HepG2 (cell line): Measurements from ENCODE around the gene CFAP61. TPM values are rescaled to one million over a fixed set of nuclear protein-coding genes. Genes with fewer than 3 reads are reported as not detected.
A peak's percentile ranks its signal among the peaks of the same experiment; 100 is the strongest.

ENCODE experiments used
- CSRNP2 ChIP-seq: sonication (generic); formaldehyde crosslinking; conservative IDR thresholded peaks from 2 replicates; pipeline ENCODE4 v1.8.0; 2022; ENCODE audit warnings: low read depth, missing genetic modification reagents
- DNMT1 ChIP-seq: sonication (generic); formaldehyde crosslinking; IDR thresholded peaks from 2 replicates; pipeline ENCODE4 v1.5.1; 2020; ENCODE audit warnings: mild to moderate bottlenecking, missing genetic modification reagents
- GATAD1 ChIP-seq: IDR thresholded peaks from 2 replicates; pipeline ENCODE4 v1.6.1; 2016; ENCODE audit warnings: missing genetic modification reagents, missing compliant biosample characterization
- GFI1 ChIP-seq: sonication (generic); formaldehyde crosslinking; IDR thresholded peaks from 2 replicates; pipeline ENCODE4 v1.5.0; 2020; ENCODE audit warnings: missing genetic modification reagents, mild to moderate bottlenecking, borderline replicate concordance
- IRF2 ChIP-seq: IDR thresholded peaks from 2 replicates; pipeline ENCODE4 v1.6.1; 2018; ENCODE audit warnings: missing genetic modification reagents, missing compliant biosample characterization
- KAT7 ChIP-seq: IDR thresholded peaks from 2 replicates; pipeline ENCODE4 v1.6.1; 2018; ENCODE audit warnings: borderline replicate concordance, missing compliant biosample characterization
- NFIB ChIP-seq: sonication (generic); formaldehyde crosslinking; IDR thresholded peaks from 2 replicates; pipeline ENCODE4 v1.9.0; 2021; ENCODE audit warnings: missing genetic modification reagents, mild to moderate bottlenecking, borderline replicate concordance
- NR2F2 ChIP-seq: IDR thresholded peaks from 2 replicates; pipeline ENCODE4 v1.6.1; 2012; ENCODE audit warnings: low read depth, inconsistent platforms, borderline replicate concordance
- RARA ChIP-seq: IDR thresholded peaks from 2 replicates; pipeline ENCODE4 v1.6.1; 2016; ENCODE audit warnings: missing genetic modification reagents, missing compliant biosample characterization
- RNF2 ChIP-seq: fragments of 450-650 bp; conservative IDR thresholded peaks from 2 replicates; pipeline ENCODE4 v1.6.1; 2016; ENCODE audit warnings: low read depth
- SALL2 ChIP-seq: sonication (generic); formaldehyde crosslinking; IDR thresholded peaks from 2 replicates; pipeline ENCODE4 v1.8.1; 2023; ENCODE audit warnings: mild to moderate bottlenecking, missing genetic modification reagents, inconsistent platforms
- TFAP4 ChIP-seq: sonication (generic); IDR thresholded peaks from 2 replicates; pipeline ENCODE4 v1.6.1; 2016; ENCODE audit warnings: low read depth, borderline replicate concordance
- ZBTB26 ChIP-seq: IDR thresholded peaks from 2 replicates; pipeline ENCODE4 v1.6.1; 2016; ENCODE audit warnings: missing compliant biosample characterization, missing genetic modification reagents, borderline replicate concordance
- ZBTB38 ChIP-seq: sonication (generic); formaldehyde crosslinking; IDR thresholded peaks from 2 replicates; pipeline ENCODE4 v1.5.1; 2020; ENCODE audit warnings: mild to moderate bottlenecking, missing genetic modification reagents
- ZFP37 ChIP-seq: sonication (generic); formaldehyde crosslinking; IDR thresholded peaks from 2 replicates; pipeline ENCODE4 v1.4.0; 2020; ENCODE audit warnings: missing genetic modification reagents, borderline replicate concordance
- ZNF234 ChIP-seq: sonication (generic); formaldehyde crosslinking; conservative IDR thresholded peaks from 2 replicates; pipeline ENCODE4 v1.5.1; 2020; ENCODE audit warnings: mild to moderate bottlenecking, missing genetic modification reagents
- ZNF770 ChIP-seq: sonication (generic); formaldehyde crosslinking; IDR thresholded peaks from 2 replicates; pipeline ENCODE4 v1.5.0; 2020; ENCODE audit warnings: mild to moderate bottlenecking, missing genetic modification reagents
- polyA plus RNA-seq, 8 experiments: library from polyadenylated mRNA; depleted of rRNA in 3 of 8; stranded (reverse) in 7 of 8; unstranded in 1 of 8; fragments of >200 nt; fragmentation: Illumina TruSeq in 4 of 8; extraction: Trizol in 4 of 8; gene quantifications; 2 replicates each; pipeline versions ENCODE4 v1.2.1 to v1.2.3, GENCODE V29; 2011 to 2016; ENCODE audit warnings: low read depth in 4 of 8, missing spikeins in 1 of 8, mixed read lengths in 1 of 8; ENCODE audit not compliant: insufficient read depth in 1 of 8
- total RNA-seq, 5 experiments: library from RNA; depleted of rRNA; stranded (reverse); fragments of >200 nt; fragmentation: Illumina TruSeq; extraction: Trizol; gene quantifications; 2 replicates each; pipeline ENCODE4 v1.2.3, GENCODE V29; 2016; ENCODE audit warnings: low read depth in 1 of 5

CFAP61 gene
- total and polyA plus RNA-seq, 2 of the 13 experiments (the other 11 are each of a cell fraction or from before 2014, with no cell fraction given), result 0.27 TPM; not detected in 1

- TF ChIP-seq ZNF234 (CRISPR knock-in tag) (no peak), ZNF770 (CRISPR knock-in tag) (no peak), IRF2 (CRISPR knock-in tag) (0 out of 2 replicates have a peak, but pooled peaks have one; percentile 30), NFIB (CRISPR knock-in tag) (no peak), ZBTB26 (CRISPR knock-in tag) (no peak), DNMT1 (CRISPR knock-in tag) (peak; percentile 46; the same call in 1 of the 2 replicates), ZFP37 (CRISPR knock-in tag) (peak; percentile 52; the same call in 1 of the 2 replicates), GFI1 (no peak), GATAD1 (CRISPR knock-in tag) (0 out of 2 replicates have a peak, but pooled peaks have one; percentile 24), RARA (CRISPR knock-in tag) (no peak), NR2F2 (no peak), SALL2 (no peak), ZBTB38 (CRISPR knock-in tag) (no peak), RNF2 (0 out of 2 replicates have a peak, but pooled peaks have one; percentile 44), KAT7 (CRISPR knock-in tag) (no peak), TFAP4 (no peak), CSRNP2 (CRISPR knock-in tag) (no peak)
These were observed 185.0 kb downstream of the CFAP61 start (continued) for GRCh38 chr20:20237093-20237959.
